LoVo (cell line): ENCODE results near the gene TXNIP.

ENCODE experiments used
- DNase-seq: peaks from one replicate; pipeline ENCODE4 v3.0.0-alpha.2; 2016; ENCODE audit warnings: low spot score

TXNIP gene

DNA sequence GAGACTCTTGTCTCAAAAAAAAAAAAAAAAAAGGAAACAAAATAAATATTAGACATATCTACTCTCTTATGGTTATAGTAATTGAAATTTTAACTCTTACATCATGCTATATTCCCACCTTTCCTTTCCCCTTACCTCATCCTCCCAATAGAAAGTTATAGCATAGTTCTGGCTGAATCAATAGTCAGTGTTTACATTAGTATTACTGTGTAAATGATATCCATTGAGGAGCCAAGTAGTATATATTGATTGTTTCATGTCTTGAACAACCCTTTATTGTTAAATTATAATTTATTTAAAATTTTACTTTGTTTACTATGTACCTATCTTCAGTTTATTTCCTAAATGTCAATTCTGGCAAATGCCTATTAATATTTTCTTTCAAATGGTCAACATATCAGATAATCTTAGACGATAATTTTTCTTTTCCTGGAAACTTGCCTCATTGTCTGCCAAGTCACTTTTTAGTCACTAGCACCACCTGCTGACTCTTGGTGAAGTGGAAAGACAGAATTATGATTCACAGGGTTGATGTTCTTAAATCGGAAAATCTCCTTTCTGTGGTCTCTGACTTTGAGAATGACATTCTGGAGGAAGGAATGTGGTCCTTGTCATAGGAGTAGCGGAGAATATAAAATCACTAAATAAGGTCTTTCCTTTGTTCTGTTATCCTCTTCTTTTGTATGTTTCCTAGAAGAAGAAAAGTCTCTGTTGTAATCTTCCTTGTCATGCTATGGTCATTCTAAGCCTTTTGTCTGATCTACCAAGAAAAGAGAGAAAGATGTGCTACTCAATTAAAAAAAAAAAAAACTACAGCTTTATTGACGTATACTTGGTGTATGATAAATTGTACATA lies 16.6 kb upstream of the TXNIP start:
- peak; percentile 78 for DNase-seq

DNA sequence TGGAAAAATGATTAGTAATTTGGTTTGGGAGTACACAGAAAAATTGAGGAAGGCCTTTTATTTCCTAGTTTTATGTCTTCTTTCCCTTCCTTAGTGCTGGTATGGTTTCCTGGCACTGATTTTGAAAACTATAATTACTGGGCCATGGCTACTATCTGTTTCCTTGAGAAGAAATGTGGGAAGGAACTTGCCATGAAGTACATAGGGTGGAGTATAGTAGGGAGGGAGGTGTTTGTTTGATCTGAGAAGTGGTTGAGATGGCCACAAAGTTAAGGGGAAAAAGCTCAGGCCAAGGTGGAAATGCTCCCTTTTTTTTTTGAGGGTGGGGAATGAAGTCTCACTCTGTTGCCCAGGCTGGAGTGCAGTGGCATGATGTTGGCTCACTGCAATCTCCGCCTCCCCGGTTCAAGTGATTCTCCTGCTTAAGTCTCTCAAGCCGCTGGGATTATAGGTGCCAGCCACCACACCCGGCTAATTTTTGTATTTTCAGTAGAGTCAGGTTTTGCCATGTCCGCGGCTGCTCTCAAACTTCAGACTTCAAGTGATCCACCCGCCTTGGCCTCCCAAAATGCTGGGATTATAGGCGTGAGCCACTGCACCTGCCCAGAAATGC lies 13.9 kb upstream of the TXNIP start:
- DNase-seq: no peak

DNA sequence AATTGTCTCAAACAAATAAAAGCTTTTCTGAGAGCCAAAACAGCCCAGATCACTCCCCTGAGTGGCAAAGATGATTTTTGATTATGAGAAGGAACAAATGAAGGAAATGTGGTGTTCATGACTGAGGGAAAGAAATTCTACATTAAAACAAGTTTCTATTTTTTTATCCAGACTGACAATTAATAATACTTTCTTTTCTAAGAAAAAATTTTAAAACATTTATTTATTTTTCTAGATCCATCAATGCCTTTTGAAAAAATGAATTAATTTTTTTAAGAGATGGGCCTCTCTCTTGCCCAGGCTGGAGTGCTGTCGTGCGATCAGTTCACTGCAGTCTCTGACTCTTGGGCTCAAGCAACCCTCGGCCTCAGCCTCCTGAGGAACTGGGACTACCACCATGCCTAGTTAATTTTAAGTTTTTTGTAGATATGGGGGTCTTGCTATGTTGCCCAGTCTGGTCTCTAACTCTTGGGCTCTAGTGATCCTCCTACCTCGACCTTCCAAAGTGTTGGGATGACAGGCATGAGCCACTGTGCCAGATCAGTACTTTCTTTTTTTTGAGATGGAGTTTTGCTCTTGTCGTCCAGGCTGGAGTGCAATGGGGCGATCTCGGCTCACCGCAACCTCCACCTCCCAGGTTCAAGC lies 11.2 kb upstream of the TXNIP start:
- DNase-seq: no peak

DNA sequence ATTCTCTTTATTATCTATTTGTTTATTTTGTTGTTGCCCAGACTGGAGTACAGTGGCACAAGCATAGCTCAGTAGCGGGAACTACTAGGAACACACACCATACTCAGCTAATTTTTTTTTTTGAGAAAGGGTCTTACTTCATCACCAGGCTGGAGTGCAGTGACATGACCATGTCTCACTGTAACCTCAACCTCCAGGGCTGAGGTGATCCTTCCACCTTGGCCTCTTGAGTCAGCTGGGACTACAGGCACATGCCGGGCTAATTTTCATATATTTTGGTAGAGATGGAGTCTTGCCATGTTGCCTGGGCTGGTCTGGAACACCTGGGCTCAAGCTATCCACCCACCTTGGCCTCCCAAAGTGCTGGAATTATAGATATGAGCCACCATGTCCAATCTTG lies 5.3 kb upstream of the TXNIP start:
- no peak for DNase-seq

DNA sequence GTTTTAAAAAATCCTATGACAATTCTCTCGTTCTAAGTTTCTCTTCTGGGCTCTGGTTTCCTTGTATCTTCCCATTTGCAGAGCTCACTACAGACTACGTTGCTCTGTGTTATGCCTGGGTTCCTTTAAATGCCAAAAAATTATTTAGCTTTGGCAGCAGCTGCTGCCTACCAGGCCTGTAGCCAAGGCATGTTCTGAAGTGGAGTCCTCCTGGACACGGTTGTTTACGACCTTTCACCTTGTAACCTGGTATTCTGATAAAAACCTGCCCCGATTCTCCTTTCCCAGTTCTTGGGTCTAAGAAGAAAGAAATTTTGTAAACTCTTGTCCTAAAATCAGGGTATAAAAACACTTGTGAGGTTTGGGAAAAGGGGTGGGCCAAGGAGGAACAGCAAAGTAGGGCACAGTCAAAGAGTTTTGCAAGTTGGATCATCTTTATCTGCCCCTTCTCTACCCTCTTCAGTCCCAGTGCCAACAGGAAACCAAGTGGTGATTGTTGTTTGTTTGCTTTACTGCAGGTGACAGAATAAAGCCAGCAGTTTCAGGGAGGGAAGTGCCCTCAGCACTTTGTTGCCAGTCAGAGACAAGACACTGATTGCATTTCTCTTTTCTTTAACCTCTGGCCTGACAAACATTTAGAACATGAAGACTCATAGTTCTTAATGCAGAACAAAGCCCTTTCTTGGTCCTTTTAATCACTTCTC lies 3.1 kb upstream of the TXNIP start:
- DNase-seq: peak; percentile 62

DNA sequence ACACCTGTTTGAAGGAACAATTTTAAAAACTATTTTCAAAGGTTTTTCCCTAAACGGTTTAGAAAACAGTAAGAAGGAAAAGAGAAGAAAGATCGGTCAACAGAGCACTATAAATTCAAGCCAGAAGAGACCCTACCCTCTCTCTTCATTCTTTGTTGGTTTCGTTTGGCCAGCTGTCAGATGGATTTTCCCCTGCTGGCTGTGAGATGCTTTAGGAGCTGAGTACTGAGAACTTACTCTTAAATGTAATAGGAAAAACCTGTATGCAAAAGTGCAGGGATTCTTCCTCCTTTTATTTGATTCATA lies 1.3 kb upstream of the TXNIP start:
- DNase-seq: no peak

DNA sequence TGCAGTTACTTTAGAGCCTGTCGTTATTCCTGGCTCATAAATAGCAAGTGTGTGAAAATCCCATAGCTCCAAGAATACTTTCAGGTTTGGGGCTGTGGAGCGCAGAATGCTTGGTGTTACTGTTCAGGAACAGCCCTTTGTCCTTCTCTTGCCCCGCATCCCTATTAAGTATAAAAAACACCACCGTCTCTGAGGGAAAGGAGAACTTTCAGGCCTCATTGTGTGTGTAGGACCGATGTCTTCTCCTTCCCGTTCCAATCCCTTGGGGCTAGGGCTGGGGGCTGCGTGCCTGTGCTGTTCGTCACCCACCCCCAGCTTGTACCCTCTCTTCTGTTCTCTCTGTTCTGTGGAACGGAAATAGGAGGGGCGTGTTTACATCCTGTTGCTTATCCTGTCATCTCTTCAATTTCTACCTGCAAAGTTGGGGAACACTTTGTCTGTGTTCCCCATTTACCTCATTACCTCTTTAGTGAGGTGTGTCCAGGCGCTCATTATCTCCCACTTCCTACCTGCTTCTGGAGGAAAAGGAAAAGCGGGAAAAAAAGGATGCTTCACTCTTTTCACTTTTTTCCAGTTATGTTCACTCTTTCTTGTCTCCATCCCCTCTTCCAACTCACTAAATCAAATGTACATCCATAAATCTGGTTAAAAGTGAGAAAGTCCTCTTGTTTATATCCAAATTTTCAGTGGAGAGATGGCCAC lies 788 bp upstream of the TXNIP start:
- DNase-seq: no peak

DNA sequence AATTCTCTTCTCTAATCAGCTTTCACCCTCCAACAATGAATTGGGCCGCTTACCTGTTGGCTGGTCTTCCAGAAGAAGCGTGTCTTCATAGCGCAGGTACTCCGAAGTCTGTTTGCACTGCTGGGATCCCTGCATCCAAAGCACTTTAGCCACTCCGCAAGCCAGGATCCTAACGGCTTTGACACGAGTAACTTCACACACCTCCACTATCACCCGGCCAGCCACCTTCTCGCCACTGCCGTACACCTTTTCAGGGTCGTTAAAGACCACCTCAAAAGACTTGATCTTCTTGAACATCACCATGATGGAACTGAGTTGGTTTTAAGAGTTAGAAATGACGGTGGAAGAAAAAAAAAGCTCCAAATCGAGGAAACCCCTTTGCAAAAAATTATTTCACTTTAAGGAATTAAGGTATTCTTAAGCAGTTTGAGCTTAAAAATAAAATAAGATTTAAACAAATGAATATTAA lies 381 bp downstream of the TXNIP start:
- DNase-seq: no peak

DNA sequence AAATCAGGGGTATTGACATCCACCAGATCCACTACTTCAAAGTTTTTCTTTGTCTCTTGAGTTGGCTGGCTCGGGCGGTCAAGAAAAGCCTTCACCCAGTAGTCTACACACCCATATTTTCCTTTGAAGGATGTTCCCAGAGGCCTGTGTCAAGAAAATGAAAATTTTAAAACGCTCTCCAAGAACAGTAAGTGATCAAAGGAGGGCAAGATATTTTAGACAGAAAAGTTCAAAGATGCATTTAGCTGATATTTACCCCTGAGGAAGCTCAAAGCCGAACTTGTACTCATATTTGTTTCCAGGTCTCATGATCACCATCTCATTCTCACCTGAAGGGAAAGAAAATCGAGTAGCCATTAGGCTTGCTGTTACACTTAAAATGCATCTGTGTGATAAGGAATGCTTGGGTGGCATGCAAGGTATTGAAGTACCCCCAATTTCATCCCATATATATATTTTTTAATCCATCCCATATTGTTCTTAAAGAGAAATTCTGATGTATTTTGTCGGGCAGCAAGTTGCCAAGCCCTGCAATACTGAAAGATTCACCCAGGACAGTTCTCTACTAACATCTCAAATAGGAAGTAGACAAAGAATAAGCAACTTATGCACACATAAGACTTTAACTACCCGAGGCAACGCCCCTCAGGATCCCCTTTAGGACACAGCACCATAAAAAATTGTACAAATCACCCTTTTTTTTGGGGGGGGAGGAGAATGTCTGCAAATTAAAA lies 1.1 kb downstream of the TXNIP start:
- no peak for DNase-seq

DNA sequence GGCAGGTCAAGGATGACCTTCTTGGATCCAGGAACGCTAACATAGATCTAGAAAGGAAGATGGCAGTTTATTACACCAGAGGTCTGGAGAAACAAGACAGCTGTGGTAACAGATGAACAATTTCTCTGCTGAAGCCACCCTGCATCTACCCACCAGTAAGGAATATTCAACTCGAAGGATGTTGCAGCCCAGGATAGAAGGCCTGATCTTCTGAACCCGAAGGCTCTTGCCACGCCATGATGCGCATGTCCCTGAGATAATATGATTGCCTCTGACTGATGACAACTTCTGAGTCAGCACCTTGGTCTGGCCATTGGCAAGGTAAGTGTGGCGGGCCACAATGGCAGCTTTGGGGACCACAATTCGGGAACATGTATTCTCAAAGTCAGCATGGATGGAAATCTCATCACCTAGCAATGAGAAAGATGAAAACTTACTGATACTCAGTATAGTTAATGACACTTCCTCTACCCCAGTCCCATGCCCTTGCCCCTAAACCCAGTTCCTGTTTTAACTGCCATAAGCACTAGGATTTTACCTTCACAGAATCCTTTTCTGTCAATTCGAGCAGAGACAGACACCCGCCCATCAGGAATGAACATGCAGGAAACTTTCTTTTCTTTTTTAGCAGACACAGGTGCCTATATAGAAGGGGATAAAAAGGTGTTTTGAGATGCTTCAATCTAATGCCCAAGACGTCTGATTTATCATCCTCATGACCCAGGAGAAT lies 1.8 kb downstream of the TXNIP start:
- DNase-seq: no peak

DNA sequence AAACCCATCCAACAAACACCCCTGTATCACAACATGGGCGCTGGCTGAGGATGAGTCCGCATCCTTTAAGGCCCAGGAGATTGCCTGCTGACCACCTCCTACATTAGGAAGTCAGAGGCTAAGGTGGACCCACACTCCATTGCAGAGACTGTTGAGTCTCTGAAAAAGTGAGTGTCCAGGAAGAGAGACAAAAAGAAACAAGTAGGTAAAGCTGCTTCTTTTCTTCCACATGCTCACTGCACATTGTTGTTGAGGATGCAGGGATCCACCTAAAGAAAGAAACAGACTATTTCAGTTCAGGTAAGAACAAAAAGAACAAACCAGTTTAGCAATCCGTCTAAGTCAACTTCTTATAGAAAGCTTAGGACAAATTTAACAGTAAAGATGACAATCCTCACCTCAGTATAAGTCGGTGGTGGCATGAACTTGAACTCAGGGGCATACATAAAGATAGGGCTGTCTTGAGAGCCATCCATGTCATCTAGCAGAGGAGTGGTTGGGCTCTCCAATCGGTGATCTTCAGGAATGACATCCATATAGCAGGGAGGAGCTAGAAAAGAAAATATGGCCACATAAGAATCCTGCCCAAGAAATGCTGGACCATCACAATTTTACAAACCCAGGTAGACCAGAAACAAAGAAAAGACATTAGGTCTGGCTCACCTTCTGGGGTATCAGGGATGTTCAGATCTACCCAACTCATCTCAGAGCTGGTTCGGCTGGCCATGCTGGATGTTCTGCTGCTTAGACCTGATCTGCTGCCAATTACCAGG lies 2.6 kb downstream of the TXNIP start:
- no peak for DNase-seq

DNA sequence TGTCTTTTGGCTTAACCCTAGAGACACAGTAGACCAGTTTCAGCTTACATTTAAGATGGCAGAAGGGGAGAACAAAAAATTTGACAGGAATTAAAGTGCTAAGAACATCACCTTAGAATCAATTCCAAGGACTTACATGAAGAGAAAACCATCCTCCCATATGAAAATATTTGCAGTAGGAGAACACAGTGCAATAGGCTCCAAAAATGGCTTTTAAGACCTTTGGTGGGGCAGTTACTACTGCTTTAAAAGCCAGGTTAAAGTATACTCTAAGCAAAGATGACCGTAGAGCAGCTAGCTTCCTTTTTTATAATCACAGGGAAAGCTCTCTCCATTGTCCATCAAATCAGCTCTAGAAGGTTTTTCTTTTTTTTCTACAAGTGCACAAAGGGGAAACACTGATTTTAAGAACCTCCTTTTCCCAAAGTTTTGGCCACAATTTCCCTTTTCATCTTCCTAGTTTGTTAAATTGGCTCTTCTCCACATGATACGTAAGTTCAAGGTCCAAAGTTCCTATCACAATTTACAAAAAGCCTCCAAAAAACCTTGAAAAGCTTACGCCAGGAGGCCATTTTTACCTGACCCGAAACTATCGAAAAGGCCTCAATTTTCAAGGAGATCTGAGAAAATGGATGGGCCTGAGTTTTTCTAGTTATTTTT lies 3.3 kb downstream of the TXNIP start:
- DNase-seq: no peak

DNA sequence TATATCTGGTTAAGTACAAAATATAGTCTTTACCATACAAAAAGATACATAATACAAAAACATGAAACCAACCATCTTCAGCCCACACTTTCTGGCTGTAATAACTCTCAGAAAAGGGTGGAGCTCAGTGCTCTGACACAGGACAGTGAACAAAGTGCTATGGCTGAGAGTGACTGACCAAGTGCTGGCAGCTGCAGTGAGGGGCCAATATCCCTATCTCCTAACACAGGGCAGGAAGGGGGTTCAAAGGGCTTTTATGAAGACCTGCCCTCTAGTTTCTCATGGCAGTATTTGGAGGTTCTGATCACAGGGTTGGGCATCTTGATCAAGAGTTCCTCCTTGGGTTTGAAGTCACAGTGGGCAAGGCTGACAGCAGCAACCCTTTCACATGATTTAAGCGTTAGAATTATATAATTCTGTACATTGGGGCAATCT lies 3.9 kb downstream of the TXNIP start:
- DNase-seq: no peak

DNA sequence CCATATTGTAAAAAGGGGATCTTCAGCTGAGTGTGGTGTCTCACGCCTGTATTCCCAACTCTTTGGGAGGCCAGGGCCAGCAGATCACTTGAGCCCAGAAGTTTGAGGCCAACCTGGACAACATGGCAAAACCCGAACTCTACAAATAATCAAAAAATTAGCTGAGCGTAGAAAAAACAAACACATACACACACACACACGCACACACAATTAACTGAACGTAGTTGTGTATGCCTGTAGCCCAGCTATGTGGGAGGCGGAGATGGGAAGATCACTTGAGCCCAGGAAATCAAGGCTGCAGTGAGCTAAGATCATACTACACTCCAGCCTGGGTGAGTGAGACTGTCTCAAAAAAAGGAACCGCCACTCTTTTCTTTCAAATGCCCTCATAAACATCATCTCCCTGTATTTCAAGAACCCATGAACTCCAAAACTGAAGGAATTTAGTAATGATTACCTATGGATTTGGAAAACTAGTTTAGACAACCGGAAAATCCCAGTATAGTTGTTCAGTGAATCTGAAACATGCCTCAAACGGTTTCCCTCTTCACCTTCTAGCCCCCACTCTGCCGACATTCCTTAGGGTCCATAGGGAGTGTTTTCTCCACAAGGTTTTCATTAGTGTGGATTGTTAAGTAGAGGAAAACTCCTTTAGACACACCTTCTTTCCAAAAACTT lies 4.5 kb downstream of the TXNIP start:
- DNase-seq: no peak

DNA sequence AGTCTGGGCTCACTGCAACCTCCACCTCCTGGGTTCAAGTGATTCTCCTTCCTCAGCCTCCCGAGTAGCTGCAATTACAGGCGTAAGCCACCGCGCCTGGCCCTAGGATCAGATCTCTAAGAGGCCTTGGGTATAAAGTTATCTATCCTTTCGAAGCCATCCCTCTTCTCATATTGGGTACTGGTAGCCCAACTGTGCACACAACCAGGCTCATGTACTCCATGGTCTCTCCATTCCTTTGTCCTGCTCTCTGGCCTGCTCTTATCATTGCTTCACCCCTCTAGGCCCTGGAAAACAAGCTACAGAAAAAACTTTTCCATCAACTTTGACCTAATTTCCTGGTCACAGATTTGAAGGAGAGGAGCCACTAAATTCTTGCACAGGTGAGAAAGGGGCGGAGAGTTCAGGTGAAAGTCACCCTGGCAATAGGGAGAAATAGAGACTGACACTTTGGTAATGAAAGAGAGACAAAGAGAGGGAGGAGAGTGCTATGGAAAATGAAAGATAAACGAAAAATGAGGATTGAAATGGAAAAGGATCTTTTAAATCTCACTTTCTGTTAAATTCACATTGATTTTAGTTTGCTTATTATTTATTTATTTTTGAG lies 6.0 kb downstream of the TXNIP start:
- DNase-seq: peak; percentile 66

DNA sequence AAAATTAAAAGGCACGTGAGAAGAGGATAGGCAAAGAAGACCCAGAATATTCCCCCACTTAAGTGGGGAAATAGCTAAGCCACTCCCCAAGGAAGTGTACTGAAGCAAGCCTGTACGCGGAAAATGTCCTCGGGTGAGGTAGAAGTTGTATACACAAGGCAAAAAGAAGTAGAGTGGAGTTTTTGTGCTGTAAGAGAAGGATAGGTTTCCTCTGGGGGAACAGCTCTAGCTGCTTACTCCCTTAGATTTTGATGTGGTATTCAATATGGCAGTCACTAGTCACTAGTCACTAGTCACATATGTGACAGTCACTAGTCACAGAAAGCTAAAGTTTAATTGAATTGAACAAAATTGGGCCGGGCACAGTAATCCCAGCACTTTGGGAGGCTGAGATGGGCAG lies 7.6 kb downstream of the TXNIP start:
- no peak for DNase-seq

DNA sequence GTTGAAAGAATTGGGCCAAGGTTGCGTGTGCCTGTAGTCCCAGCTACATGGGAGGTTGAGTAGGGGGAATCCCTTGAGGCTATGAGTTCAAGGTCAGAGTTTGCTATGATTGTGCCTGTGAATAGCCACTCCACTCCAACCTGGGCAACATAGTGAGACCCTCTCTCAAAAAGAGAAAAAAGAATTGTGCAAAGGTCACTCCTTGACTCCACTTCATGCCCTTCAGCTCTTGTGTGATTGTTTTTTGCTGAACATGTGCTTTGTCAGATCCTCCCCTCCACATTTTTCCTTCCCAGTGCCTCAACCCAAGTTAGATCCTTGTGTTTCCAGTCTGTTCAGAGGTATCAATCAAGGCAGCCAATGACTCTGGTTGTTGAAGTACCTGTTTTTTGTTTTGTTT lies 8.5 kb downstream of the TXNIP start:
- no peak for DNase-seq

DNA sequence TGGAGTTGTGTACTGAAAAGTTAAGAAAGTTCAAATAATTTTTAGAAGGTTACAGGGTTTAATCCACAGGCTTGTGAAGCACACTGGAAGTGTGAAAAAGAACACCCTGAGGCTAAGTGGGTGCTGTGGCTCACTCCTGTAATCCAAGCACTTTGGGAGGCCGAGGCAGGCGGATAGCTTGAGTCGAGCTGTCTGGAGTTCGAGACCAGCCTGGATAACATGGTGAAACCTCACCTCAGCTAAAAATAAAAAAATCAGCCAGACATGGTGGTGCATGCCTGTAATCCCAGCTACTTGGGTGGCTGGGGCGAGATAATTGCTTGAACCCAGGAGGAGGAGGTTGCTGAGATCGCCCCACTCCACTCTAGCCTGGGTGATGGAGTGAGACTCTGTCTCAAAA lies 9.8 kb downstream of the TXNIP start:
- no peak for DNase-seq
